SU-DHL-6 (cell line): ENCODE data around the gene NXN.
"Not testable (repeated sequence)": the region's sequence is repeated elsewhere in the genome, so short reads cannot be mapped to it uniquely, and the experiment has no call there.

Experiments used
- H2AFZ ChIP-seq: fragments of 200-600 bp; sonication (generic); 2 replicates; pipeline ENCODE4 v1.6.1; 2014; ENCODE audit warnings: low read depth, mild to moderate bottlenecking, moderate library complexity, mixed read lengths, antibody characterized with exemption, low read length; ENCODE audit not compliant: severe bottlenecking
- H3F3A ChIP-seq: fragments of 200-600 bp; shearing (Covaris generic); 2 replicates; pipeline ENCODE4 v1.6.0; 2016; ENCODE audit warnings: antibody characterized with exemption, mild to moderate bottlenecking; ENCODE audit not compliant: insufficient read depth
- H3K27ac ChIP-seq: fragments of 200-600 bp; sonication (generic); 2 replicates; pipeline ENCODE4 v1.5.1; 2016; ENCODE audit warnings: low read depth, mild to moderate bottlenecking, low read length, moderate library complexity, mixed read lengths
- H3K27me3 ChIP-seq: fragments of 200-600 bp; sonication (generic), shearing (Covaris generic); 2 replicates; pipeline ENCODE4 v1.6.0; 2014; ENCODE audit warnings: mild to moderate bottlenecking, low read length
- H3K36me3 ChIP-seq: fragments of 200-600 bp; sonication (generic); 2 replicates; pipeline ENCODE4 v1.6.1; 2014; ENCODE audit warnings: mild to moderate bottlenecking, low read length, mixed read lengths
- H3K4me2 ChIP-seq: fragments of 300-600, 200-600 bp; shearing (Covaris generic), sonication (generic); 2 replicates; pipeline ENCODE4 v1.6.0; 2014; ENCODE audit warnings: low read length, low read depth, mild to moderate bottlenecking; ENCODE audit not compliant: poor library complexity, severe bottlenecking
- H3K4me3 ChIP-seq: fragments of 200-600 bp; sonication (generic); 2 replicates; pipeline ENCODE4 v1.5.1; 2014; ENCODE audit warnings: antibody characterized with exemption, low read length, mild to moderate bottlenecking, mixed read lengths; ENCODE audit not compliant: insufficient read depth, poor library complexity, severe bottlenecking
- H3K79me2 ChIP-seq: fragments of 200-600 bp; sonication (generic); 2 replicates; pipeline ENCODE4 v1.6.1; 2014; ENCODE audit warnings: mild to moderate bottlenecking, low read length, moderate library complexity; ENCODE audit not compliant: insufficient read depth
- H3K9ac ChIP-seq: fragments of 200-600 bp; sonication (generic); 2 replicates; pipeline ENCODE4 v1.7.0; 2014; ENCODE audit warnings: mild to moderate bottlenecking, low read length
- H3K9me2 ChIP-seq: fragments of 200-600 bp; sonication (generic); replicated peaks from 2 replicates; pipeline ENCODE4 v1.6.1; 2014; ENCODE audit warnings: low read length; ENCODE audit not compliant: insufficient read depth
- H3K9me3 ChIP-seq: fragments of 200-600 bp; sonication (generic); 2 replicates; pipeline ENCODE4 v1.6.1; 2014; ENCODE audit warnings: low read length, mixed read lengths; ENCODE audit not compliant: insufficient read depth
- H4K20me1 ChIP-seq: fragments of 200-600 bp; sonication (generic); 2 replicates; pipeline ENCODE4 v1.6.1; 2014; ENCODE audit warnings: low read depth, mild to moderate bottlenecking, antibody characterized with exemption, low read length, moderate library complexity, mixed read lengths
- CTCF ChIP-seq: fragments of 200-600 bp; sonication (generic); IDR thresholded peaks from one replicate; pipeline ENCODE4 v1.5.1; 2017; ENCODE audit warnings: antibody characterized with exemption, mild to moderate bottlenecking, low read length, moderate library complexity; ENCODE audit not compliant: insufficient read depth, poor library complexity, severe bottlenecking
- EZH2phosphoT487 ChIP-seq: fragments of 200-600 bp; sonication (generic), shearing (Covaris generic); conservative IDR thresholded peaks from 2 replicates; pipeline ENCODE4 v1.6.1; 2018; ENCODE audit warnings: mild to moderate bottlenecking, antibody characterized with exemption, low read length, moderate library complexity, mixed read lengths

The NXN gene

GRCh38 chr17:841313-841712 is 138.3 kb downstream of the NXN start:
- Histone ChIP-seq H3K4me3 (no peak overlapping the region), H3K4me2 (no peak overlapping the region), H3K36me3 (no peaks in the 10 kb centered on the region), H3K27ac (no peak overlapping the region), H2AFZ (no peak overlapping the region), H3F3A (no peaks in the 10 kb centered on the region), H3K9me2 (no peaks in the 10 kb centered on the region), H3K9ac (no peak overlapping the region), H4K20me1 (no peaks in the 10 kb centered on the region), H3K79me2 (no peaks in the 10 kb centered on the region), H3K9me3 (no peaks in the 10 kb centered on the region), H3K27me3 (no peaks in the 10 kb centered on the region)
- TF ChIP-seq CTCF (no peak), EZH2phosphoT487 (no peak)

GRCh38 chr17:838486-838885 is 141.1 kb downstream of the NXN start:
- no peak overlapping the region for H3K27ac ChIP-seq
- TF ChIP-seq CTCF (no peak), EZH2phosphoT487 (no peak)
- H4K20me1 ChIP-seq, result no peaks in the 10 kb centered on the region
- no peak overlapping the region for H2AFZ ChIP-seq
- H3K9me3 ChIP-seq, result no peaks in the 10 kb centered on the region
- no peaks in the 10 kb centered on the region for H3K79me2 ChIP-seq
- H3K4me2 ChIP-seq, result no peak overlapping the region
- no peaks in the 10 kb centered on the region for H3K36me3 ChIP-seq
- no peaks in the 10 kb centered on the region for H3K27me3 ChIP-seq
- no peaks in the 10 kb centered on the region for H3F3A ChIP-seq
- no peak overlapping the region for H3K9ac ChIP-seq
- H3K4me3 ChIP-seq, result no peak overlapping the region
- H3K9me2 ChIP-seq, result no peaks in the 10 kb centered on the region

GRCh38 chr17:836151-836550 is 143.4 kb downstream of the NXN start:
- Histone ChIP-seq H3K9me2 (no peaks in the 10 kb centered on the region), H3K4me2 (no peak overlapping the region), H3K36me3 (no peaks in the 10 kb centered on the region), H3K9ac (no peak overlapping the region), H3K27me3 (no peaks in the 10 kb centered on the region), H2AFZ (no peak overlapping the region), H3K27ac (no peak overlapping the region), H3K4me3 (no peak overlapping the region), H3F3A (no peaks in the 10 kb centered on the region), H3K9me3 (no peaks in the 10 kb centered on the region), H3K79me2 (no peaks in the 10 kb centered on the region), H4K20me1 (no peaks in the 10 kb centered on the region)
- TF ChIP-seq EZH2phosphoT487 (no peak), CTCF (no peak)

GRCh38 chr17:835721-836120 is 143.9 kb downstream of the NXN start:
- H3K9me3 ChIP-seq, H3K27ac ChIP-seq, H3K4me3 ChIP-seq: not testable (repeated sequence)

More at GRCh38 chr17:835721-836120, 143.9 kb downstream of the NXN start:
- H3K9me2 ChIP-seq, H3K79me2 ChIP-seq, H3K27me3 ChIP-seq, H2AFZ ChIP-seq, H3K4me2 ChIP-seq, H4K20me1 ChIP-seq, H3K36me3 ChIP-seq, H3K9ac ChIP-seq, H3F3A ChIP-seq: not testable (repeated sequence)
